Keratinocyte (primary cell): ENCODE measurements around the gene NDUFAF8. TPM values are rescaled to one million over a fixed set of nuclear protein-coding genes. Genes with fewer than 3 reads are reported as not detected.

Experiments used
- DNase-seq: peaks from one replicate; pipeline ENCODE4 v3.0.0-alpha.2; 2011; ENCODE audit warnings: low read depth, missing footprints, low spot score
- FAIRE-seq: peaks from 2 replicates; lab custom pipeline; 2011; peaks lifted over from hg19 to GRCh38; lab: Jason Lieb, UNC
- H2AFZ ChIP-seq: 2 replicates; pipeline ENCODE4 v1.6.0; 2012; ENCODE audit warnings: low read length, control low read depth, inconsistent platforms; ENCODE audit not compliant: control insufficient read depth
- H3K27ac ChIP-seq: 2 replicates; pipeline ENCODE4 v1.5.1; 2011; ENCODE audit warnings: low read length; ENCODE audit not compliant: control insufficient read depth, insufficient read depth
- H3K27me3 ChIP-seq: 3 replicates; pipeline ENCODE4 v1.6.0; 2011; ENCODE audit warnings: low read length; ENCODE audit not compliant: control insufficient read depth, insufficient read depth; ENCODE audit errors: extremely low read depth
- H3K36me3 ChIP-seq, 2 experiments: 2 replicates in 1 of 2; 3 replicates in 1 of 2; pipeline ENCODE4 v1.5.1; 2011; ENCODE audit warnings: low read length in 2 of 2, mild to moderate bottlenecking in 1 of 2; ENCODE audit not compliant: control insufficient read depth in 2 of 2, insufficient read depth in 2 of 2; ENCODE audit errors: extremely low read depth in 1 of 2
- H3K4me1 ChIP-seq: 3 replicates; pipeline ENCODE4 v1.5.1; 2011; ENCODE audit warnings: low read length; ENCODE audit not compliant: control insufficient read depth, insufficient read depth; ENCODE audit errors: extremely low read depth
- H3K4me2 ChIP-seq: 3 replicates; pipeline ENCODE4 v1.6.0; 2011; ENCODE audit warnings: low read depth, low read length; ENCODE audit not compliant: control insufficient read depth, insufficient read depth; ENCODE audit errors: extremely low read depth
- H3K4me3 ChIP-seq, 3 experiments: fragments of 200-600 bp in 1 of 3; sonication (generic) in 1 of 3; 2 replicates in 2 of 3; 3 replicates in 1 of 3; pipeline ENCODE4 v1.5.1; 2011 to 2016; ENCODE audit warnings: low read length in 3 of 3, mild to moderate bottlenecking in 3 of 3, control low read depth in 2 of 3, inconsistent platforms in 1 of 3, low read depth in 1 of 3, mixed read lengths in 1 of 3, mixed run types in 1 of 3, moderate library complexity in 1 of 3; ENCODE audit not compliant: control insufficient read depth in 2 of 3, insufficient read depth in 2 of 3; ENCODE audit errors: extremely low read depth in 1 of 3
- H3K79me2 ChIP-seq: 2 replicates; pipeline ENCODE4 v1.6.0; 2012; ENCODE audit warnings: low read length; ENCODE audit not compliant: control insufficient read depth, insufficient read depth
- H3K9ac ChIP-seq: 3 replicates; pipeline ENCODE4 v1.6.0; 2011; ENCODE audit warnings: low read length; ENCODE audit not compliant: control insufficient read depth, insufficient read depth; ENCODE audit errors: extremely low read depth
- H3K9me1 ChIP-seq: 3 replicates; pipeline ENCODE4 v1.6.0; 2011; ENCODE audit warnings: low read length; ENCODE audit not compliant: control insufficient read depth, insufficient read depth; ENCODE audit errors: extremely low read depth
- H3K9me3 ChIP-seq: 2 replicates; pipeline ENCODE4 v1.5.1; 2012; ENCODE audit warnings: low read depth, low read length; ENCODE audit not compliant: control insufficient read depth
- H4K20me1 ChIP-seq: 3 replicates; pipeline ENCODE4 v1.6.0; 2011; ENCODE audit warnings: low read length; ENCODE audit not compliant: control insufficient read depth, insufficient read depth; ENCODE audit errors: extremely low read depth
- CTCF ChIP-seq, 3 experiments: IDR thresholded peaks in 1 of 3; conservative IDR thresholded peaks in 1 of 3; optimal IDR thresholded peaks in 1 of 3; 2 replicates in 2 of 3; 3 replicates in 1 of 3; pipeline versions ENCODE3 to v1.5.1; 2011; ENCODE audit warnings: low read length in 3 of 3, mild to moderate bottlenecking in 3 of 3, moderate library complexity in 2 of 3, control low read depth in 1 of 3, inconsistent platforms in 1 of 3; ENCODE audit not compliant: insufficient read depth in 2 of 3; ENCODE audit errors: extremely low read depth in 1 of 3
- EZH2 ChIP-seq: IDR thresholded peaks from one replicate; pipeline ENCODE4 v1.6.1; 2012; ENCODE audit warnings: inconsistent platforms, mild to moderate bottlenecking, low read length, moderate library complexity
- dilution Hi-C: fragments of 300-500 bp; cut with MboI; formaldehyde crosslinking; loops from one replicate; pipeline ENCODE4 v1.7.0; 2020; ENCODE audit warnings: low sequenced_read_pairs; ENCODE audit not compliant: extremely low pct_ligation_motif_present
- polyA plus RNA-seq, 5 experiments: library from polyadenylated mRNA; depleted of rRNA in 3 of 5; stranded (reverse) in 3 of 5; stranded (forward) in 1 of 5; unstranded in 1 of 5; fragments of >200 nt; gene quantifications; 1 replicate in 1 of 5; 2 replicates in 3 of 5; 3 replicates in 1 of 5; pipeline versions ENCODE4 v1.2.1 to v1.2.3, GENCODE V29; 2011 to 2012; ENCODE audit warnings: missing spikeins in 2 of 5, low read depth in 1 of 5, low replicate concordance in 1 of 5

NDUFAF8 gene
- polyA plus RNA-seq, 1 donor (not counting 4 experiments of a cell fraction or from before 2014, with no cell fraction given), result 171 TPM

GRCh38 chr17:81193051-81193410 lies 46.1 kb upstream of the NDUFAF8 start:
- no peak for FAIRE-seq
- TF ChIP-seq CTCF (optimal IDR thresholded peaks at IDR 0.05 in 1 of 3, IDR thresholded peaks at IDR 0.05 in 1 of 3, conservative IDR thresholded peaks at IDR 0.05 in 1 of 3; ENCODE audit: extremely low read depth in 1 of 3, insufficient read depth in 2 of 3, low read length in 3 of 3) (no peak), EZH2 (no peak)
- dilution Hi-C loops, result no loop called here

GRCh38 chr17:81193470-81194224 lies 45.5 kb upstream of the NDUFAF8 start:
- DNase-seq (no peak), FAIRE-seq (no peak)
- no peaks in the 10 kb centered on the region for H3K79me2 ChIP-seq
- peaks cover 0 to 3% of the 10 kb centered on the region in 2 experiments for H3K36me3 ChIP-seq
- H2AFZ ChIP-seq, result no peak overlapping the region
- H3K9ac ChIP-seq, result no peak overlapping the region
- no peak overlapping the region for H3K4me2 ChIP-seq
- H3K4me3 ChIP-seq, result no peak overlapping the region
- no peaks in the 10 kb centered on the region for H3K9me1 ChIP-seq
- no peaks in the 10 kb centered on the region for H3K27me3 ChIP-seq
- H4K20me1 ChIP-seq, result no peaks in the 10 kb centered on the region
- H3K4me1 ChIP-seq, result no peaks in the 10 kb centered on the region
- H3K27ac ChIP-seq, result no peak overlapping the region
- dilution Hi-C loops, result no loop called here
- H3K9me3 ChIP-seq, result no peaks in the 10 kb centered on the region
- TF ChIP-seq CTCF (optimal IDR thresholded peaks at IDR 0.05 in 1 of 3, IDR thresholded peaks at IDR 0.05 in 1 of 3, conservative IDR thresholded peaks at IDR 0.05 in 1 of 3; ENCODE audit: extremely low read depth in 1 of 3, insufficient read depth in 2 of 3, low read length in 3 of 3), result no peak
- TF ChIP-seq EZH2, result no peak

More at GRCh38 chr17:81193051-81193410, 46.1 kb upstream of the NDUFAF8 start:
- no peak overlapping the region for H3K9ac ChIP-seq
- no peaks in the 10 kb centered on the region for H3K4me1 ChIP-seq
- no peak overlapping the region for H3K4me2 ChIP-seq
- H3K79me2 ChIP-seq, result no peaks in the 10 kb centered on the region
- H3K4me3 ChIP-seq, result no peak overlapping the region
- no peaks in the 10 kb centered on the region for H3K9me1 ChIP-seq
- peaks cover 0 to 3% of the 10 kb centered on the region in 2 experiments for H3K36me3 ChIP-seq
- no peaks in the 10 kb centered on the region for H4K20me1 ChIP-seq
- no peaks in the 10 kb centered on the region for H3K27me3 ChIP-seq
- no peaks in the 10 kb centered on the region for H3K9me3 ChIP-seq
- H2AFZ ChIP-seq, result no peak overlapping the region
- no peak for DNase-seq
- H3K27ac ChIP-seq, result no peak overlapping the region
